Keratinocyte (primary cell): ENCODE data around the gene SLC6A3.

Experiments
- EZH2 ChIP-seq: IDR thresholded peaks from one replicate; pipeline ENCODE4 v1.6.1; 2012; ENCODE audit warnings: inconsistent platforms, mild to moderate bottlenecking, low read length, moderate library complexity
- TF ChIP-seq, protein P1 (sequence below), 3 experiments: IDR thresholded peaks in 1 of 3; conservative IDR thresholded peaks in 1 of 3; optimal IDR thresholded peaks in 1 of 3; 2 replicates in 2 of 3; 3 replicates in 1 of 3; pipeline versions ENCODE3 to v1.5.1; 2011; ENCODE audit warnings: low read length in 3 of 3, mild to moderate bottlenecking in 3 of 3, moderate library complexity in 2 of 3, control low read depth in 1 of 3, inconsistent platforms in 1 of 3; ENCODE audit not compliant: insufficient read depth in 2 of 3; ENCODE audit errors: extremely low read depth in 1 of 3

DNA sequence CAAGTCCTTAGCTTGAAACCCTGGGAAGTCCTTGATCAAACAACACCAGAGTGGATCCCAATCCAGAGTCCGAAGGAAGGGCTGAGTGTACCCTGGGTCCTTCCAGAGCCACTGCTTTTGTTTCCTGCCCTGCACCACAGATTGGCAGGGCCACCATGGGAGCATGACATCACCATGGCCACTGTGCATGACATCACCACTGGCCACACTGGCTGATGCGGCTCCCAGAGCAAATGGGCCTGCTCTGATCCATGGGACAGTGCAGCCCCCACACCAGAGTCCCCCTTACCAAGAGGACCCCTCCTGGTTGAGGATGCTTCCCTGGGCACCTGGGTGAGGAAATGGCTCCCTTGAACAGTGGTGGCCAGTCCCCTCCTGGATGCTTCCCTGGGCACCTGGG lies 9.9 kb downstream of the SLC6A3 start:
- TF ChIP-seq, protein P1, sequence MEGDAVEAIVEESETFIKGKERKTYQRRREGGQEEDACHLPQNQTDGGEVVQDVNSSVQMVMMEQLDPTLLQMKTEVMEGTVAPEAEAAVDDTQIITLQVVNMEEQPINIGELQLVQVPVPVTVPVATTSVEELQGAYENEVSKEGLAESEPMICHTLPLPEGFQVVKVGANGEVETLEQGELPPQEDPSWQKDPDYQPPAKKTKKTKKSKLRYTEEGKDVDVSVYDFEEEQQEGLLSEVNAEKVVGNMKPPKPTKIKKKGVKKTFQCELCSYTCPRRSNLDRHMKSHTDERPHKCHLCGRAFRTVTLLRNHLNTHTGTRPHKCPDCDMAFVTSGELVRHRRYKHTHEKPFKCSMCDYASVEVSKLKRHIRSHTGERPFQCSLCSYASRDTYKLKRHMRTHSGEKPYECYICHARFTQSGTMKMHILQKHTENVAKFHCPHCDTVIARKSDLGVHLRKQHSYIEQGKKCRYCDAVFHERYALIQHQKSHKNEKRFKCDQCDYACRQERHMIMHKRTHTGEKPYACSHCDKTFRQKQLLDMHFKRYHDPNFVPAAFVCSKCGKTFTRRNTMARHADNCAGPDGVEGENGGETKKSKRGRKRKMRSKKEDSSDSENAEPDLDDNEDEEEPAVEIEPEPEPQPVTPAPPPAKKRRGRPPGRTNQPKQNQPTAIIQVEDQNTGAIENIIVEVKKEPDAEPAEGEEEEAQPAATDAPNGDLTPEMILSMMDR (optimal IDR thresholded peaks at IDR 0.05 in 1 of 3, IDR thresholded peaks at IDR 0.05 in 1 of 3, conservative IDR thresholded peaks at IDR 0.05 in 1 of 3; ENCODE audit: extremely low read depth in 1 of 3, insufficient read depth in 2 of 3, low read length in 3 of 3) = no peak
- no peak for TF ChIP-seq EZH2
